ENCODE measurements around the gene ACAA1. TPM values are rescaled to one million over a fixed set of nuclear protein-coding genes. Genes with fewer than 3 reads are reported as not detected.

ACAA1 gene
- total and polyA plus RNA-seq, 2 of the 13 experiments (the other 11 are each of a cell fraction or from before 2014, with no cell fraction given) = 60.8 to 188 TPM

DNA sequence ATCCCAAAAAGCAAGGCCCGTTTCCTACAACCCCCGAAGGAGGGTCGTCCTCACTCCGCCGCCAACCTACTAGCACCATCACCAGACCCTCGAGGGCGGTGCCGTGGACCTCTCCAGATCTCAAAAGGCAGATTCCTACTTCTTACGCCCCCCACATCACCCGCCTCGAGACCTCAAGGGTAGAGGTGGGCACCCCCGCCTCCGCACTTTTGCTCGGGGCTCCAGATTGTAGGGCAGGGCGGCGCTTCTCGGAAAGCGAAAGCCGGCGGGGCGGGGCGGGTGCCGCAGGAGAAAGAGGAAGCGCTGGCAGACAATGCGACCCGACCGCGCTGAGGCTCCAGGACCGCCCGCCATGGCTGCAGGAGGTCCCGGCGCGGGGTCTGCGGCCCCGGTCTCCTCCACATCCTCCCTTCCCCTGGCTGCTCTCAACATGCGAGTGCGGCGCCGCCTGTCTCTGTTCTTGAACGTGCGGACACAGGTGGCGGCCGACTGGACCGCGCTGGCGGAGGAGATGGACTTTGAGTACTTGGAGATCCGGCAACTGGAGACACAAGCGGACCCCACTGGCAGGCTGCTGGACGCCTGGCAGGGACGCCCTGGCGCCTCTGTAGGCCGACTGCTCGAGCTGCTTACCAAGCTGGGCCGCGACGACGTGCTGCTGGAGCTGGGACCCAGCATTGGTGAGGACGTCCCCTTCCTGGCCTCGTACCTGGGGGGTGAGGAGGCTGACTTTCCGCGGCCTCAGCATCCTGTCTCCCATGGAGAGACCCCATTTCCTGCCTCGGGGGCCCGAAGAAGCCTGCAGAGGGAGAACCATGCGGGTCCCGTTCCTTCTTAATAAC is 1.6 kb upstream of the ACAA1 start, which contains the start of gene MYD88 (continued):
- TF ChIP-seq, protein P1, sequence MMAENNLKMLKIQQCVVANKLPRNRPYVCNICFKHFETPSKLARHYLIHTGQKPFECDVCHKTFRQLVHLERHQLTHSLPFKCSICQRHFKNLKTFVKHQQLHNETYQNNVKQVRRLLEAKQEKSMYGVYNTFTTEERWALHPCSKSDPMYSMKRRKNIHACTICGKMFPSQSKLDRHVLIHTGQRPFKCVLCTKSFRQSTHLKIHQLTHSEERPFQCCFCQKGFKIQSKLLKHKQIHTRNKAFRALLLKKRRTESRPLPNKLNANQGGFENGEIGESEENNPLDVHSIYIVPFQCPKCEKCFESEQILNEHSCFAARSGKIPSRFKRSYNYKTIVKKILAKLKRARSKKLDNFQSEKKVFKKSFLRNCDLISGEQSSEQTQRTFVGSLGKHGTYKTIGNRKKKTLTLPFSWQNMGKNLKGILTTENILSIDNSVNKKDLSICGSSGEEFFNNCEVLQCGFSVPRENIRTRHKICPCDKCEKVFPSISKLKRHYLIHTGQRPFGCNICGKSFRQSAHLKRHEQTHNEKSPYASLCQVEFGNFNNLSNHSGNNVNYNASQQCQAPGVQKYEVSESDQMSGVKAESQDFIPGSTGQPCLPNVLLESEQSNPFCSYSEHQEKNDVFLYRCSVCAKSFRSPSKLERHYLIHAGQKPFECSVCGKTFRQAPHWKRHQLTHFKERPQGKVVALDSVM (CRISPR knock-in tag; IDR thresholded peaks at IDR 0.05) = peak; percentile 43; the same call in 1 of the 2 replicates
- TF ChIP-seq, protein P2, sequence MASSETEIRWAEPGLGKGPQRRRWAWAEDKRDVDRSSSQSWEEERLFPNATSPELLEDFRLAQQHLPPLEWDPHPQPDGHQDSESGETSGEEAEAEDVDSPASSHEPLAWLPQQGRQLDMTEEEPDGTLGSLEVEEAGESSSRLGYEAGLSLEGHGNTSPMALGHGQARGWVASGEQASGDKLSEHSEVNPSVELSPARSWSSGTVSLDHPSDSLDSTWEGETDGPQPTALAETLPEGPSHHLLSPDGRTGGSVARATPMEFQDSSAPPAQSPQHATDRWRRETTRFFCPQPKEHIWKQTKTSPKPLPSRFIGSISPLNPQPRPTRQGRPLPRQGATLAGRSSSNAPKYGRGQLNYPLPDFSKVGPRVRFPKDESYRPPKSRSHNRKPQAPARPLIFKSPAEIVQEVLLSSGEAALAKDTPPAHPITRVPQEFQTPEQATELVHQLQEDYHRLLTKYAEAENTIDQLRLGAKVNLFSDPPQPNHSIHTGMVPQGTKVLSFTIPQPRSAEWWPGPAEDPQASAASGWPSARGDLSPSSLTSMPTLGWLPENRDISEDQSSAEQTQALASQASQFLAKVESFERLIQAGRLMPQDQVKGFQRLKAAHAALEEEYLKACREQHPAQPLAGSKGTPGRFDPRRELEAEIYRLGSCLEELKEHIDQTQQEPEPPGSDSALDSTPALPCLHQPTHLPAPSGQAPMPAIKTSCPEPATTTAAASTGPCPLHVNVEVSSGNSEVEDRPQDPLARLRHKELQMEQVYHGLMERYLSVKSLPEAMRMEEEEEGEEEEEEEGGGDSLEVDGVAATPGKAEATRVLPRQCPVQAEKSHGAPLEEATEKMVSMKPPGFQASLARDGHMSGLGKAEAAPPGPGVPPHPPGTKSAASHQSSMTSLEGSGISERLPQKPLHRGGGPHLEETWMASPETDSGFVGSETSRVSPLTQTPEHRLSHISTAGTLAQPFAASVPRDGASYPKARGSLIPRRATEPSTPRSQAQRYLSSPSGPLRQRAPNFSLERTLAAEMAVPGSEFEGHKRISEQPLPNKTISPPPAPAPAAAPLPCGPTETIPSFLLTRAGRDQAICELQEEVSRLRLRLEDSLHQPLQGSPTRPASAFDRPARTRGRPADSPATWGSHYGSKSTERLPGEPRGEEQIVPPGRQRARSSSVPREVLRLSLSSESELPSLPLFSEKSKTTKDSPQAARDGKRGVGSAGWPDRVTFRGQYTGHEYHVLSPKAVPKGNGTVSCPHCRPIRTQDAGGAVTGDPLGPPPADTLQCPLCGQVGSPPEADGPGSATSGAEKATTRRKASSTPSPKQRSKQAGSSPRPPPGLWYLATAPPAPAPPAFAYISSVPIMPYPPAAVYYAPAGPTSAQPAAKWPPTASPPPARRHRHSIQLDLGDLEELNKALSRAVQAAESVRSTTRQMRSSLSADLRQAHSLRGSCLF (CRISPR knock-in tag; IDR thresholded peaks at IDR 0.05; ENCODE audit: borderline replicate concordance) = no peak
- peak; percentile 54; the same call in 1 of the 2 replicates for TF ChIP-seq ZNF431 (CRISPR knock-in tag; IDR thresholded peaks at IDR 0.05; ENCODE audit: borderline replicate concordance, low read depth)
- no peak for TF ChIP-seq HNRNPK (IDR thresholded peaks at IDR 0.05; ENCODE audit: low read depth, low read length, poor library complexity, severe bottlenecking)
- no peak for TF ChIP-seq MTF1 (CRISPR knock-in tag; IDR thresholded peaks at IDR 0.05)
- TF ChIP-seq KDM4B (CRISPR knock-in tag; IDR thresholded peaks at IDR 0.05) = 0 out of 2 replicates have a peak, but pooled peaks have one; percentile 17
- peak; percentile 83; the same call in 1 of the 2 replicates for TF ChIP-seq KAT7 (CRISPR knock-in tag; IDR thresholded peaks at IDR 0.05; ENCODE audit: borderline replicate concordance)
- no peak for TF ChIP-seq ZNF235 (CRISPR knock-in tag; IDR thresholded peaks at IDR 0.05; ENCODE audit: borderline replicate concordance)
- no peak for TF ChIP-seq TBL1XR1 (IDR thresholded peaks at IDR 0.05; ENCODE audit: borderline replicate concordance, low read length, partially characterized antibody)
- TF ChIP-seq, protein P3, sequence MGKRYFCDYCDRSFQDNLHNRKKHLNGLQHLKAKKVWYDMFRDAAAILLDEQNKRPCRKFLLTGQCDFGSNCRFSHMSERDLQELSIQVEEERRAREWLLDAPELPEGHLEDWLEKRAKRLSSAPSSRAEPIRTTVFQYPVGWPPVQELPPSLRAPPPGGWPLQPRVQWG (CRISPR knock-in tag; IDR thresholded peaks at IDR 0.05; ENCODE audit: borderline replicate concordance, low read depth) = no peak
- no peak for TF ChIP-seq XBP1 (CRISPR knock-in tag; IDR thresholded peaks at IDR 0.05)
- TF ChIP-seq, protein P4, sequence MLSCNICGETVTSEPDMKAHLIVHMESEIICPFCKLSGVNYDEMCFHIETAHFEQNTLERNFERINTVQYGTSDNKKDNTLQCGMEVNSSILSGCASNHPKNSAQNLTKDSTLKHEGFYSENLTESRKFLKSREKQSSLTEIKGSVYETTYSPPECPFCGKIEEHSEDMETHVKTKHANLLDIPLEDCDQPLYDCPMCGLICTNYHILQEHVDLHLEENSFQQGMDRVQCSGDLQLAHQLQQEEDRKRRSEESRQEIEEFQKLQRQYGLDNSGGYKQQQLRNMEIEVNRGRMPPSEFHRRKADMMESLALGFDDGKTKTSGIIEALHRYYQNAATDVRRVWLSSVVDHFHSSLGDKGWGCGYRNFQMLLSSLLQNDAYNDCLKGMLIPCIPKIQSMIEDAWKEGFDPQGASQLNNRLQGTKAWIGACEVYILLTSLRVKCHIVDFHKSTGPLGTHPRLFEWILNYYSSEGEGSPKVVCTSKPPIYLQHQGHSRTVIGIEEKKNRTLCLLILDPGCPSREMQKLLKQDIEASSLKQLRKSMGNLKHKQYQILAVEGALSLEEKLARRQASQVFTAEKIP (CRISPR knock-in tag; IDR thresholded peaks at IDR 0.05; ENCODE audit: borderline replicate concordance) = no peak
- no peak for TF ChIP-seq CCDC6 (CRISPR knock-in tag; IDR thresholded peaks at IDR 0.05)
- TF ChIP-seq ZSCAN25 (CRISPR knock-in tag; IDR thresholded peaks at IDR 0.05) = 0 out of 2 replicates have a peak, but pooled peaks have one; percentile 45
- no peak for TF ChIP-seq CEBPG (CRISPR knock-in tag; IDR thresholded peaks at IDR 0.05)
- TF ChIP-seq CC2D1A (CRISPR knock-in tag; IDR thresholded peaks at IDR 0.05) = 0 out of 2 replicates have a peak, but pooled peaks have one; percentile 65
- no peak for TF ChIP-seq EP300 (IDR thresholded peaks at IDR 0.05; ENCODE audit: low read depth in 2 of 2, low read length in 2 of 2)
- no peak for TF ChIP-seq EP300 (CRISPR knock-in tag; IDR thresholded peaks at IDR 0.05; ENCODE audit: borderline replicate concordance)
- TF ChIP-seq ZNF329 (CRISPR knock-in tag; IDR thresholded peaks at IDR 0.05; ENCODE audit: low read depth) = peak; percentile 79
- no peak for TF ChIP-seq ZSCAN29 (CRISPR knock-in tag; conservative IDR thresholded peaks at IDR 0.05)
